Measurements from ENCODE around the gene ANKS1B. TPM values are rescaled to one million over a fixed set of nuclear protein-coding genes. Genes with fewer than 3 reads are reported as not detected.

Gene ANKS1B
- total and polyA plus RNA-seq, 4 donors = 0.03 to 3.4 (median 0.53) TPM

DNA sequence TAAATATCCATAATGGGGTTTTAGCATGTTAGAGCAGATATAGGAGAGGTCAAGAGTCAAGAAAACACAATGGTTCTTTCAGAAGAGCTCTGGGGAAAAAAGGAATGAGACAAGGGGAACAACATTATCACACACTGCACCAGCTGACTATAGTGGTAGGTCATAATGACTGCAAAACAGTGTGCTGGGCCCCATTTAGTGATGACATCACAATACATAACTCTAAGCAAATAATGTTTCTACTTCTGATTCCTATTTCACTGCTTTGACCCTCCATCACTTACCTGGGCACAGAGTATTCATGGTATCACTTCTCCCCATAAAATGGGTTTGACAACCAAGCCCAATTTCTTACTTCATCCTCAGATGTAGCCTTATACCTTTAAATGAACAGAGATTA lies 275.1 kb downstream of the ANKS1B start:
- no peak overlapping the region for H3K4me3 ChIP-seq (ENCODE audit: low read depth in 1 of 3, low read length in 3 of 3)
- peaks cover 0 to 7% (median 0%) of the 10 kb centered on the region in 4 donors for H3K27me3 ChIP-seq (ENCODE audit: control insufficient read depth in 4 of 4, insufficient read depth in 4 of 4, low read length in 3 of 4)
- TF ChIP-seq FOXA2 (IDR thresholded peaks at IDR 0.05) = no peak
- no peak for TF ChIP-seq YY1 (IDR thresholded peaks at IDR 0.05)
- TF ChIP-seq, protein P1, sequence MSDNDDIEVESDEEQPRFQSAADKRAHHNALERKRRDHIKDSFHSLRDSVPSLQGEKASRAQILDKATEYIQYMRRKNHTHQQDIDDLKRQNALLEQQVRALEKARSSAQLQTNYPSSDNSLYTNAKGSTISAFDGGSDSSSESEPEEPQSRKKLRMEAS (IDR thresholded peaks at IDR 0.05) = no peak
- TF ChIP-seq, protein P2, sequence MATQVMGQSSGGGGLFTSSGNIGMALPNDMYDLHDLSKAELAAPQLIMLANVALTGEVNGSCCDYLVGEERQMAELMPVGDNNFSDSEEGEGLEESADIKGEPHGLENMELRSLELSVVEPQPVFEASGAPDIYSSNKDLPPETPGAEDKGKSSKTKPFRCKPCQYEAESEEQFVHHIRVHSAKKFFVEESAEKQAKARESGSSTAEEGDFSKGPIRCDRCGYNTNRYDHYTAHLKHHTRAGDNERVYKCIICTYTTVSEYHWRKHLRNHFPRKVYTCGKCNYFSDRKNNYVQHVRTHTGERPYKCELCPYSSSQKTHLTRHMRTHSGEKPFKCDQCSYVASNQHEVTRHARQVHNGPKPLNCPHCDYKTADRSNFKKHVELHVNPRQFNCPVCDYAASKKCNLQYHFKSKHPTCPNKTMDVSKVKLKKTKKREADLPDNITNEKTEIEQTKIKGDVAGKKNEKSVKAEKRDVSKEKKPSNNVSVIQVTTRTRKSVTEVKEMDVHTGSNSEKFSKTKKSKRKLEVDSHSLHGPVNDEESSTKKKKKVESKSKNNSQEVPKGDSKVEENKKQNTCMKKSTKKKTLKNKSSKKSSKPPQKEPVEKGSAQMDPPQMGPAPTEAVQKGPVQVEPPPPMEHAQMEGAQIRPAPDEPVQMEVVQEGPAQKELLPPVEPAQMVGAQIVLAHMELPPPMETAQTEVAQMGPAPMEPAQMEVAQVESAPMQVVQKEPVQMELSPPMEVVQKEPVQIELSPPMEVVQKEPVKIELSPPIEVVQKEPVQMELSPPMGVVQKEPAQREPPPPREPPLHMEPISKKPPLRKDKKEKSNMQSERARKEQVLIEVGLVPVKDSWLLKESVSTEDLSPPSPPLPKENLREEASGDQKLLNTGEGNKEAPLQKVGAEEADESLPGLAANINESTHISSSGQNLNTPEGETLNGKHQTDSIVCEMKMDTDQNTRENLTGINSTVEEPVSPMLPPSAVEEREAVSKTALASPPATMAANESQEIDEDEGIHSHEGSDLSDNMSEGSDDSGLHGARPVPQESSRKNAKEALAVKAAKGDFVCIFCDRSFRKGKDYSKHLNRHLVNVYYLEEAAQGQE (IDR thresholded peaks at IDR 0.05) = no peak
- DNase-seq (ENCODE audit: low spot score) = no peak
- no peaks in the 10 kb centered on the region for H3K9me3 ChIP-seq (ENCODE audit: control insufficient read depth in 4 of 4, low read length in 3 of 4)
- no peaks in the 10 kb centered on the region for H3K36me3 ChIP-seq (ENCODE audit: control insufficient read depth in 4 of 4, insufficient read depth in 3 of 4, low read depth in 1 of 4, low read length in 3 of 4)
- H3K4me1 ChIP-seq (ENCODE audit: control insufficient read depth in 4 of 4, insufficient read depth in 4 of 4, low read length in 3 of 4) = no peaks in the 10 kb centered on the region
- H3K9ac ChIP-seq (ENCODE audit: low read depth in 1 of 2, low read length in 2 of 2) = no peak overlapping the region
- H3K27ac ChIP-seq (ENCODE audit: low read depth in 1 of 2, low read length in 2 of 2) = no peak overlapping the region

DNA sequence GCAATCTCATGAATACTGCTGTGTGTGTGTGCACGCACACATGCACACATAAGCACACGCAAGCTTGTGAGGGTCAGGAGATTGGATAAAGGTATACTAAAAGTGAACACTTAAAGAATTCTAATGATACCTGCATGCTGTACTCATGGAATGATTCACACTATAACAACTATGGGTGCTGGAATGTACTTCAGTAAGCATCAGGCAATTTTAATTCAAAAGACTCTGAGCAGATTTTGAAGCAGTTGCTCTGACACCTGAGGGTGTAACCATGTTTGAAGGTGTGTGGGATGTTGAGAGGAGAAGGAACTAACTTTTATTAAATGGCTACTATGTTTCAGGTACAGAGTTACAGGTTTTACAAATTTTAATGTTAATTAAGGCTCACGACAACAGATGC lies 275.6 kb downstream of the ANKS1B start:
- H3K4me3 ChIP-seq (ENCODE audit: low read depth in 1 of 3, low read length in 3 of 3) = no peak overlapping the region
- 93% methylated on average over 3 of the region's 3 CpGs for WGBS

More for the DNA sequence above, 275.6 kb downstream of the ANKS1B start:
- no peaks in the 10 kb centered on the region for H3K36me3 ChIP-seq (ENCODE audit: control insufficient read depth in 4 of 4, insufficient read depth in 3 of 4, low read depth in 1 of 4, low read length in 3 of 4)
- peaks cover 0 to 10% (median 0%) of the 10 kb centered on the region in 4 donors for H3K27me3 ChIP-seq (ENCODE audit: control insufficient read depth in 4 of 4, insufficient read depth in 4 of 4, low read length in 3 of 4)
- no peak for TF ChIP-seq RAD21 (IDR thresholded peaks at IDR 0.05)
- TF ChIP-seq HNF4G (IDR thresholded peaks at IDR 0.05) = no peak
- no peak for TF ChIP-seq TAF1 (conservative IDR thresholded peaks at IDR 0.05)
- TF ChIP-seq, protein P3, sequence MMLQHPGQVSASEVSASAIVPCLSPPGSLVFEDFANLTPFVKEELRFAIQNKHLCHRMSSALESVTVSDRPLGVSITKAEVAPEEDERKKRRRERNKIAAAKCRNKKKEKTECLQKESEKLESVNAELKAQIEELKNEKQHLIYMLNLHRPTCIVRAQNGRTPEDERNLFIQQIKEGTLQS (IDR thresholded peaks at IDR 0.05) = no peak
- TF ChIP-seq, protein P2 (IDR thresholded peaks at IDR 0.05) = no peak
- no peak for TF ChIP-seq FOXA2 (IDR thresholded peaks at IDR 0.05)
- TF ChIP-seq, protein P1 (IDR thresholded peaks at IDR 0.05) = no peak
- TF ChIP-seq GABPA (IDR thresholded peaks at IDR 0.05 in 1 of 2, conservative IDR thresholded peaks at IDR 0.05 in 1 of 2) = no peak
- TF ChIP-seq NR2F2 (IDR thresholded peaks at IDR 0.05) = no peak
- no peak for TF ChIP-seq YY1 (IDR thresholded peaks at IDR 0.05)
- TF ChIP-seq, protein P4, sequence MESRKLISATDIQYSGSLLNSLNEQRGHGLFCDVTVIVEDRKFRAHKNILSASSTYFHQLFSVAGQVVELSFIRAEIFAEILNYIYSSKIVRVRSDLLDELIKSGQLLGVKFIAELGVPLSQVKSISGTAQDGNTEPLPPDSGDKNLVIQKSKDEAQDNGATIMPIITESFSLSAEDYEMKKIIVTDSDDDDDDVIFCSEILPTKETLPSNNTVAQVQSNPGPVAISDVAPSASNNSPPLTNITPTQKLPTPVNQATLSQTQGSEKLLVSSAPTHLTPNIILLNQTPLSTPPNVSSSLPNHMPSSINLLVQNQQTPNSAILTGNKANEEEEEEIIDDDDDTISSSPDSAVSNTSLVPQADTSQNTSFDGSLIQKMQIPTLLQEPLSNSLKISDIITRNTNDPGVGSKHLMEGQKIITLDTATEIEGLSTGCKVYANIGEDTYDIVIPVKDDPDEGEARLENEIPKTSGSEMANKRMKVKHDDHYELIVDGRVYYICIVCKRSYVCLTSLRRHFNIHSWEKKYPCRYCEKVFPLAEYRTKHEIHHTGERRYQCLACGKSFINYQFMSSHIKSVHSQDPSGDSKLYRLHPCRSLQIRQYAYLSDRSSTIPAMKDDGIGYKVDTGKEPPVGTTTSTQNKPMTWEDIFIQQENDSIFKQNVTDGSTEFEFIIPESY (IDR thresholded peaks at IDR 0.05) = no peak
- TF ChIP-seq EGR1 (IDR thresholded peaks at IDR 0.05; ENCODE audit: low read depth in 2 of 2) = no peak
- TF ChIP-seq FOXA1 (IDR thresholded peaks at IDR 0.05) = no peak
- TF ChIP-seq HNF4A (conservative IDR thresholded peaks at IDR 0.05) = no peak
- TF ChIP-seq, protein P5, sequence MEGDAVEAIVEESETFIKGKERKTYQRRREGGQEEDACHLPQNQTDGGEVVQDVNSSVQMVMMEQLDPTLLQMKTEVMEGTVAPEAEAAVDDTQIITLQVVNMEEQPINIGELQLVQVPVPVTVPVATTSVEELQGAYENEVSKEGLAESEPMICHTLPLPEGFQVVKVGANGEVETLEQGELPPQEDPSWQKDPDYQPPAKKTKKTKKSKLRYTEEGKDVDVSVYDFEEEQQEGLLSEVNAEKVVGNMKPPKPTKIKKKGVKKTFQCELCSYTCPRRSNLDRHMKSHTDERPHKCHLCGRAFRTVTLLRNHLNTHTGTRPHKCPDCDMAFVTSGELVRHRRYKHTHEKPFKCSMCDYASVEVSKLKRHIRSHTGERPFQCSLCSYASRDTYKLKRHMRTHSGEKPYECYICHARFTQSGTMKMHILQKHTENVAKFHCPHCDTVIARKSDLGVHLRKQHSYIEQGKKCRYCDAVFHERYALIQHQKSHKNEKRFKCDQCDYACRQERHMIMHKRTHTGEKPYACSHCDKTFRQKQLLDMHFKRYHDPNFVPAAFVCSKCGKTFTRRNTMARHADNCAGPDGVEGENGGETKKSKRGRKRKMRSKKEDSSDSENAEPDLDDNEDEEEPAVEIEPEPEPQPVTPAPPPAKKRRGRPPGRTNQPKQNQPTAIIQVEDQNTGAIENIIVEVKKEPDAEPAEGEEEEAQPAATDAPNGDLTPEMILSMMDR (IDR thresholded peaks at IDR 0.05; ENCODE audit: low read depth, low read length, missing input control) = no peak
- TF ChIP-seq RXRA (IDR thresholded peaks at IDR 0.05) = no peak
- no peak for TF ChIP-seq SP1 (IDR thresholded peaks at IDR 0.05)
- TF ChIP-seq JUND (IDR thresholded peaks at IDR 0.05) = no peak
- DNase-seq (ENCODE audit: low spot score) = no peak
- H3K9ac ChIP-seq (ENCODE audit: low read depth in 1 of 2, low read length in 2 of 2) = no peak overlapping the region
- H3K4me1 ChIP-seq (ENCODE audit: control insufficient read depth in 4 of 4, insufficient read depth in 4 of 4, low read length in 3 of 4) = no peaks in the 10 kb centered on the region
- H3K9me3 ChIP-seq (ENCODE audit: control insufficient read depth in 4 of 4, low read length in 3 of 4) = no peaks in the 10 kb centered on the region
- no peak overlapping the region for H3K27ac ChIP-seq (ENCODE audit: low read depth in 1 of 2, low read length in 2 of 2)
